HEK293 (cell line): ENCODE measurements around the gene ADAMTSL5.

Experiments used
- FEZF1 ChIP-seq: fragments of 450-650 bp; formaldehyde crosslinking; IDR thresholded peaks from 2 replicates; pipeline ENCODE4 v1.5.1; 2016; ENCODE audit warnings: missing biosample characterization, missing genetic modification characterization
- HOXC10 ChIP-seq: sonication (generic); formaldehyde crosslinking; IDR thresholded peaks from 2 replicates; pipeline ENCODE4 v1.8.1; 2023; ENCODE audit warnings: mild to moderate bottlenecking, missing genetic modification reagents
- KLF10 ChIP-seq: fragments of 450-650 bp; IDR thresholded peaks from 2 replicates; pipeline ENCODE4 v1.5.1; 2018; ENCODE audit warnings: missing biosample characterization, mild to moderate bottlenecking, missing genetic modification characterization
- KLF16 ChIP-seq: fragments of 450-650 bp; formaldehyde crosslinking; IDR thresholded peaks from 2 replicates; pipeline ENCODE4 v1.5.1; 2017; ENCODE audit warnings: missing biosample characterization, missing genetic modification characterization
- ZBTB1 ChIP-seq: fragments of 450-650 bp; formaldehyde crosslinking; IDR thresholded peaks from 2 replicates; pipeline ENCODE4 v1.5.1; 2016; ENCODE audit warnings: missing biosample characterization, missing genetic modification characterization
- ZBTB17 ChIP-seq: fragments of 450-650 bp; formaldehyde crosslinking; IDR thresholded peaks from 2 replicates; pipeline ENCODE4 v1.5.1; 2016; ENCODE audit warnings: missing biosample characterization, missing genetic modification characterization
- ZFP41 ChIP-seq: fragments of 450-650 bp; formaldehyde crosslinking; IDR thresholded peaks from 2 replicates; pipeline ENCODE4 v1.5.1; 2016; ENCODE audit warnings: missing biosample characterization, missing genetic modification characterization, borderline replicate concordance
- ZNF114 ChIP-seq: fragments of 450-650 bp; formaldehyde crosslinking; IDR thresholded peaks from 2 replicates; pipeline ENCODE4 v1.5.0; 2017; ENCODE audit warnings: missing biosample characterization, missing genetic modification characterization
- ZNF184 ChIP-seq: fragments of 450-650 bp; IDR thresholded peaks from 2 replicates; pipeline ENCODE4 v1.5.1; 2018; ENCODE audit warnings: missing biosample characterization, mild to moderate bottlenecking, missing genetic modification characterization
- ZNF214 ChIP-seq: fragments of 450-650 bp; formaldehyde crosslinking; IDR thresholded peaks from 2 replicates; pipeline ENCODE4 v1.5.1; 2017; ENCODE audit warnings: missing biosample characterization, mild to moderate bottlenecking, missing genetic modification characterization, borderline replicate concordance
- ZNF239 ChIP-seq: fragments of 450-650 bp; formaldehyde crosslinking; IDR thresholded peaks from 2 replicates; pipeline ENCODE4 v1.5.1; 2016; ENCODE audit warnings: missing biosample characterization, missing genetic modification characterization
- ZNF302 ChIP-seq: fragments of 450-650 bp; formaldehyde crosslinking; IDR thresholded peaks from 2 replicates; pipeline ENCODE4 v1.5.1; 2016; ENCODE audit warnings: missing biosample characterization, missing genetic modification characterization, low read depth
- ZNF311 ChIP-seq: fragments of 450-650 bp; formaldehyde crosslinking; IDR thresholded peaks from 2 replicates; pipeline ENCODE4 v1.5.1; 2017; ENCODE audit warnings: missing biosample characterization, missing genetic modification characterization, borderline replicate concordance
- ZNF366 ChIP-seq: fragments of 450-650 bp; formaldehyde crosslinking; conservative IDR thresholded peaks from 2 replicates; pipeline ENCODE4 v1.5.1; 2016; ENCODE audit warnings: missing biosample characterization, missing genetic modification characterization
- ZNF394 ChIP-seq: fragments of 450-650 bp; formaldehyde crosslinking; IDR thresholded peaks from 2 replicates; pipeline ENCODE4 v1.5.1; 2016; ENCODE audit warnings: missing biosample characterization, missing genetic modification characterization, mild to moderate bottlenecking, moderate library complexity, borderline replicate concordance
- ZNF423 ChIP-seq: fragments of 450-650 bp; formaldehyde crosslinking; IDR thresholded peaks from 2 replicates; pipeline ENCODE4 v1.5.1; 2016; ENCODE audit warnings: missing biosample characterization, missing genetic modification characterization
- ZNF433 ChIP-seq: fragments of 450-650 bp; formaldehyde crosslinking; IDR thresholded peaks from 2 replicates; pipeline ENCODE4 v1.5.1; 2016; ENCODE audit warnings: missing biosample characterization, missing genetic modification characterization, low read depth
- ZNF514 ChIP-seq: fragments of 450-650 bp; formaldehyde crosslinking; IDR thresholded peaks from 2 replicates; pipeline ENCODE4 v1.5.1; 2016; ENCODE audit warnings: missing biosample characterization, missing genetic modification characterization
- ZNF585B ChIP-seq: fragments of 450-650 bp; formaldehyde crosslinking; IDR thresholded peaks from 2 replicates; pipeline ENCODE4 v1.5.1; 2016; ENCODE audit warnings: missing biosample characterization, missing genetic modification characterization
- ZNF660 ChIP-seq: fragments of 450-650 bp; IDR thresholded peaks from 2 replicates; pipeline ENCODE4 v1.5.1; 2018; ENCODE audit warnings: missing biosample characterization, mild to moderate bottlenecking, missing genetic modification characterization
- ZNF707 ChIP-seq: fragments of 450-650 bp; formaldehyde crosslinking; IDR thresholded peaks from 2 replicates; pipeline ENCODE4 v1.5.1; 2016; ENCODE audit warnings: missing biosample characterization, missing genetic modification characterization
- ZNF768 ChIP-seq: fragments of 450-650 bp; formaldehyde crosslinking; IDR thresholded peaks from 2 replicates; pipeline ENCODE4 v1.5.1; 2018; ENCODE audit warnings: missing biosample characterization, mild to moderate bottlenecking, missing genetic modification characterization
- TF ChIP-seq, protein P1 (sequence below): fragments of 450-650 bp; formaldehyde crosslinking; IDR thresholded peaks from 2 replicates; pipeline ENCODE4 v1.5.1; 2016; ENCODE audit warnings: missing biosample characterization, missing genetic modification characterization
- TF ChIP-seq, protein P2 (sequence below): fragments of 450-650 bp; formaldehyde crosslinking; IDR thresholded peaks from 2 replicates; pipeline ENCODE4 v1.5.1; 2016; ENCODE audit warnings: missing biosample characterization, missing genetic modification characterization, borderline replicate concordance
- TF ChIP-seq, protein P3 (sequence below): fragments of 450-650 bp; formaldehyde crosslinking; IDR thresholded peaks from 2 replicates; pipeline ENCODE4 v1.5.1; 2017; ENCODE audit warnings: missing biosample characterization, missing genetic modification characterization
- TF ChIP-seq, protein P4 (sequence below): fragments of 450-650 bp; formaldehyde crosslinking; IDR thresholded peaks from 2 replicates; pipeline ENCODE4 v1.5.1; 2016; ENCODE audit warnings: missing biosample characterization, missing genetic modification characterization
- TF ChIP-seq, protein P5 (sequence below): fragments of 450-650 bp; formaldehyde crosslinking; IDR thresholded peaks from 2 replicates; pipeline ENCODE4 v1.5.1; 2016; ENCODE audit warnings: missing biosample characterization, missing genetic modification characterization

Gene ADAMTSL5

DNA sequence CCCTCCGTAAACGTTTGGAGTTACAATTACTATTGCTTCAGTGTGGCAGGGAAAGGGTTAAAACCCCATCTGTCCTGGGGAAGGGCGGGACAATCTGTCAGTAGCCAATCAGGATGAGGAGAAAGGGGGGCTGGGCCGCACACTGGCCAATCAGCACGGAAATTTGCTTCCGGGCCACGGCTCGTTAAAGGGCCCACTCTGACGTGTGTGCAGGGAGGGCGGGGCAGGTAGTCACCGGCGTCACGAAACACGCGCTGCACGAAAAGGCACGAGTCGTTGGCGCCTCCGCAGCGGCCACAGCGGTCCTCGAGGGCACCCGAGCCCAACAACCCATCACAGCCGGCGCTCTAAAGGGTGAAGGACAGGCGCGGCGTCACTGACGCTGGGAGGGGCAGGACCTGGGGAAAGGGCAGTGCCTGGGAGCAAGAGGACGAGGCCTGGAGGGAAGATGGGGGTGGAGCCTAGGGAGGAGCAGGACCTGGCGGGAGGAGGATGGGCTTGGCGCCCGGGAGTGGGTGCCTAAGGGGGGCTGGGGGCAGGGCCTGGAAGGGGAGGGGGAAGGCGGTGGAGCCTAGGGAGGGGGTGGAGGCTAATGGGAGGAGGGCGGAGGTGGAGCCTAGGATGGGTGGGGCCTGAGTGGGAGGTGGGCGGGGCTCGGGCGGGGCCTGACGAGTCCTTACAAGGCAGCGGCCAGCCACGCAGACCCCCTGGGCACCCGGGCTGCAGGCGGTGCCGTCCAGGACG is 4.9 kb downstream of the ADAMTSL5 start (continued):
- peak; percentile 100 for TF ChIP-seq KLF10
- no peak for TF ChIP-seq ZNF423 (tag by site-specific recombination)
- no peak for TF ChIP-seq ZNF768 (tag by site-specific recombination)
- peak; percentile 89 for TF ChIP-seq FEZF1 (tag by site-specific recombination)
- TF ChIP-seq, protein P1, sequence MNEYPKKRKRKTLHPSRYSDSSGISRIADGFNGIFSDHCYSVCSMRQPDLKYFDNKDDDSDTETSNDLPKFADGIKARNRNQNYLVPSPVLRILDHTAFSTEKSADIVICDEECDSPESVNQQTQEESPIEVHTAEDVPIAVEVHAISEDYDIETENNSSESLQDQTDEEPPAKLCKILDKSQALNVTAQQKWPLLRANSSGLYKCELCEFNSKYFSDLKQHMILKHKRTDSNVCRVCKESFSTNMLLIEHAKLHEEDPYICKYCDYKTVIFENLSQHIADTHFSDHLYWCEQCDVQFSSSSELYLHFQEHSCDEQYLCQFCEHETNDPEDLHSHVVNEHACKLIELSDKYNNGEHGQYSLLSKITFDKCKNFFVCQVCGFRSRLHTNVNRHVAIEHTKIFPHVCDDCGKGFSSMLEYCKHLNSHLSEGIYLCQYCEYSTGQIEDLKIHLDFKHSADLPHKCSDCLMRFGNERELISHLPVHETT (tag by site-specific recombination) = no peak
- TF ChIP-seq HOXC10 (CRISPR knock-in tag) = no peak
- peak; percentile 74 for TF ChIP-seq KLF16
- no peak for TF ChIP-seq ZNF514 (tag by site-specific recombination)
- TF ChIP-seq ZNF184 = no peak
- TF ChIP-seq ZNF214 = no peak
- no peak for TF ChIP-seq ZNF366 (tag by site-specific recombination)
- no peak for TF ChIP-seq ZNF239 (tag by site-specific recombination)
- TF ChIP-seq, protein P2, sequence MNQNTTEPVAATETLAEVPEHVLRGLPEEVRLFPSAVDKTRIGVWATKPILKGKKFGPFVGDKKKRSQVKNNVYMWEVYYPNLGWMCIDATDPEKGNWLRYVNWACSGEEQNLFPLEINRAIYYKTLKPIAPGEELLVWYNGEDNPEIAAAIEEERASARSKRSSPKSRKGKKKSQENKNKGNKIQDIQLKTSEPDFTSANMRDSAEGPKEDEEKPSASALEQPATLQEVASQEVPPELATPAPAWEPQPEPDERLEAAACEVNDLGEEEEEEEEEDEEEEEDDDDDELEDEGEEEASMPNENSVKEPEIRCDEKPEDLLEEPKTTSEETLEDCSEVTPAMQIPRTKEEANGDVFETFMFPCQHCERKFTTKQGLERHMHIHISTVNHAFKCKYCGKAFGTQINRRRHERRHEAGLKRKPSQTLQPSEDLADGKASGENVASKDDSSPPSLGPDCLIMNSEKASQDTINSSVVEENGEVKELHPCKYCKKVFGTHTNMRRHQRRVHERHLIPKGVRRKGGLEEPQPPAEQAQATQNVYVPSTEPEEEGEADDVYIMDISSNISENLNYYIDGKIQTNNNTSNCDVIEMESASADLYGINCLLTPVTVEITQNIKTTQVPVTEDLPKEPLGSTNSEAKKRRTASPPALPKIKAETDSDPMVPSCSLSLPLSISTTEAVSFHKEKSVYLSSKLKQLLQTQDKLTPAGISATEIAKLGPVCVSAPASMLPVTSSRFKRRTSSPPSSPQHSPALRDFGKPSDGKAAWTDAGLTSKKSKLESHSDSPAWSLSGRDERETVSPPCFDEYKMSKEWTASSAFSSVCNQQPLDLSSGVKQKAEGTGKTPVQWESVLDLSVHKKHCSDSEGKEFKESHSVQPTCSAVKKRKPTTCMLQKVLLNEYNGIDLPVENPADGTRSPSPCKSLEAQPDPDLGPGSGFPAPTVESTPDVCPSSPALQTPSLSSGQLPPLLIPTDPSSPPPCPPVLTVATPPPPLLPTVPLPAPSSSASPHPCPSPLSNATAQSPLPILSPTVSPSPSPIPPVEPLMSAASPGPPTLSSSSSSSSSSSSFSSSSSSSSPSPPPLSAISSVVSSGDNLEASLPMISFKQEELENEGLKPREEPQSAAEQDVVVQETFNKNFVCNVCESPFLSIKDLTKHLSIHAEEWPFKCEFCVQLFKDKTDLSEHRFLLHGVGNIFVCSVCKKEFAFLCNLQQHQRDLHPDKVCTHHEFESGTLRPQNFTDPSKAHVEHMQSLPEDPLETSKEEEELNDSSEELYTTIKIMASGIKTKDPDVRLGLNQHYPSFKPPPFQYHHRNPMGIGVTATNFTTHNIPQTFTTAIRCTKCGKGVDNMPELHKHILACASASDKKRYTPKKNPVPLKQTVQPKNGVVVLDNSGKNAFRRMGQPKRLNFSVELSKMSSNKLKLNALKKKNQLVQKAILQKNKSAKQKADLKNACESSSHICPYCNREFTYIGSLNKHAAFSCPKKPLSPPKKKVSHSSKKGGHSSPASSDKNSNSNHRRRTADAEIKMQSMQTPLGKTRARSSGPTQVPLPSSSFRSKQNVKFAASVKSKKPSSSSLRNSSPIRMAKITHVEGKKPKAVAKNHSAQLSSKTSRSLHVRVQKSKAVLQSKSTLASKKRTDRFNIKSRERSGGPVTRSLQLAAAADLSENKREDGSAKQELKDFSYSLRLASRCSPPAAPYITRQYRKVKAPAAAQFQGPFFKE (tag by site-specific recombination) = no peak
- no peak for TF ChIP-seq ZNF585B (tag by site-specific recombination)
- no peak for TF ChIP-seq ZNF433 (tag by site-specific recombination)
- no peak for TF ChIP-seq ZNF114 (tag by site-specific recombination)
- TF ChIP-seq, protein P3, sequence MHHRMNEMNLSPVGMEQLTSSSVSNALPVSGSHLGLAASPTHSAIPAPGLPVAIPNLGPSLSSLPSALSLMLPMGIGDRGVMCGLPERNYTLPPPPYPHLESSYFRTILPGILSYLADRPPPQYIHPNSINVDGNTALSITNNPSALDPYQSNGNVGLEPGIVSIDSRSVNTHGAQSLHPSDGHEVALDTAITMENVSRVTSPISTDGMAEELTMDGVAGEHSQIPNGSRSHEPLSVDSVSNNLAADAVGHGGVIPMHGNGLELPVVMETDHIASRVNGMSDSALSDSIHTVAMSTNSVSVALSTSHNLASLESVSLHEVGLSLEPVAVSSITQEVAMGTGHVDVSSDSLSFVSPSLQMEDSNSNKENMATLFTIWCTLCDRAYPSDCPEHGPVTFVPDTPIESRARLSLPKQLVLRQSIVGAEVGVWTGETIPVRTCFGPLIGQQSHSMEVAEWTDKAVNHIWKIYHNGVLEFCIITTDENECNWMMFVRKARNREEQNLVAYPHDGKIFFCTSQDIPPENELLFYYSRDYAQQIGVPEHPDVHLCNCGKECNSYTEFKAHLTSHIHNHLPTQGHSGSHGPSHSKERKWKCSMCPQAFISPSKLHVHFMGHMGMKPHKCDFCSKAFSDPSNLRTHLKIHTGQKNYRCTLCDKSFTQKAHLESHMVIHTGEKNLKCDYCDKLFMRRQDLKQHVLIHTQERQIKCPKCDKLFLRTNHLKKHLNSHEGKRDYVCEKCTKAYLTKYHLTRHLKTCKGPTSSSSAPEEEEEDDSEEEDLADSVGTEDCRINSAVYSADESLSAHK (tag by site-specific recombination) = no peak
- no peak for TF ChIP-seq ZNF707 (tag by site-specific recombination)
- TF ChIP-seq ZFP41 (tag by site-specific recombination) = no peak
- peak; percentile 63 for TF ChIP-seq ZBTB17
- TF ChIP-seq ZBTB1 = no peak
- no peak for TF ChIP-seq ZNF660 (tag by site-specific recombination)
- TF ChIP-seq, protein P4, sequence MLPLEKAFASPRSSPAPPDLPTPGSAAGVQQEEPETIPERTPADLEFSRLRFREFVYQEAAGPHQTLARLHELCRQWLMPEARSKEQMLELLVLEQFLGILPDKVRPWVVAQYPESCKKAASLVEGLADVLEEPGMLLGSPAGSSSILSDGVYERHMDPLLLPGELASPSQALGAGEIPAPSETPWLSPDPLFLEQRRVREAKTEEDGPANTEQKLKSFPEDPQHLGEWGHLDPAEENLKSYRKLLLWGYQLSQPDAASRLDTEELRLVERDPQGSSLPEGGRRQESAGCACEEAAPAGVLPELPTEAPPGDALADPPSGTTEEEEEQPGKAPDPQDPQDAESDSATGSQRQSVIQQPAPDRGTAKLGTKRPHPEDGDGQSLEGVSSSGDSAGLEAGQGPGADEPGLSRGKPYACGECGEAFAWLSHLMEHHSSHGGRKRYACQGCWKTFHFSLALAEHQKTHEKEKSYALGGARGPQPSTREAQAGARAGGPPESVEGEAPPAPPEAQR (tag by site-specific recombination) = no peak
- TF ChIP-seq, protein P5, sequence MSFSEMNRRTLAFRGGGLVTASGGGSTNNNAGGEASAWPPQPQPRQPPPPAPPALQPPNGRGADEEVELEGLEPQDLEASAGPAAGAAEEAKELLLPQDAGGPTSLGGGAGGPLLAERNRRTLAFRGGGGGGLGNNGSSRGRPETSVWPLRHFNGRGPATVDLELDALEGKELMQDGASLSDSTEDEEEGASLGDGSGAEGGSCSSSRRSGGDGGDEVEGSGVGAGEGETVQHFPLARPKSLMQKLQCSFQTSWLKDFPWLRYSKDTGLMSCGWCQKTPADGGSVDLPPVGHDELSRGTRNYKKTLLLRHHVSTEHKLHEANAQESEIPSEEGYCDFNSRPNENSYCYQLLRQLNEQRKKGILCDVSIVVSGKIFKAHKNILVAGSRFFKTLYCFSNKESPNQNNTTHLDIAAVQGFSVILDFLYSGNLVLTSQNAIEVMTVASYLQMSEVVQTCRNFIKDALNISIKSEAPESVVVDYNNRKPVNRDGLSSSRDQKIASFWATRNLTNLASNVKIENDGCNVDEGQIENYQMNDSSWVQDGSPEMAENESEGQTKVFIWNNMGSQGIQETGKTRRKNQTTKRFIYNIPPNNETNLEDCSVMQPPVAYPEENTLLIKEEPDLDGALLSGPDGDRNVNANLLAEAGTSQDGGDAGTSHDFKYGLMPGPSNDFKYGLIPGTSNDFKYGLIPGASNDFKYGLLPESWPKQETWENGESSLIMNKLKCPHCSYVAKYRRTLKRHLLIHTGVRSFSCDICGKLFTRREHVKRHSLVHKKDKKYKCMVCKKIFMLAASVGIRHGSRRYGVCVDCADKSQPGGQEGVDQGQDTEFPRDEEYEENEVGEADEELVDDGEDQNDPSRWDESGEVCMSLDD (tag by site-specific recombination) = peak; percentile 75; the same call in 1 of the 2 replicates
- TF ChIP-seq ZNF302 (tag by site-specific recombination) = no peak
- TF ChIP-seq ZNF394 (tag by site-specific recombination) = no peak
- no peak for TF ChIP-seq ZNF311 (tag by site-specific recombination)
